HepG2 (cell line): ENCODE results near the gene DHX8. TPM values are rescaled to one million over a fixed set of nuclear protein-coding genes. Genes with fewer than 3 reads are reported as not detected.

Experiments
- CEBPZ ChIP-seq: IDR thresholded peaks from 2 replicates; pipeline ENCODE4 v1.6.1; 2012; ENCODE audit warnings: low read length, improper control_type of control experiment
- ESRRA ChIP-seq: sonication (generic); formaldehyde crosslinking; IDR thresholded peaks from 2 replicates; pipeline ENCODE4 v1.5.1; 2020; ENCODE audit warnings: mild to moderate bottlenecking, low read depth, missing genetic modification reagents
- FOSL1 ChIP-seq: sonication (generic); formaldehyde crosslinking; IDR thresholded peaks from 2 replicates; pipeline ENCODE4 v1.9.0; 2021; ENCODE audit warnings: missing genetic modification reagents, borderline replicate concordance
- ISL2 ChIP-seq: sonication (generic); formaldehyde crosslinking; IDR thresholded peaks from 2 replicates; pipeline ENCODE4 v1.5.0; 2020; ENCODE audit warnings: missing genetic modification reagents
- MEF2D ChIP-seq: sonication (generic); formaldehyde crosslinking; IDR thresholded peaks from 2 replicates; pipeline ENCODE4 v1.5.1; 2020; ENCODE audit warnings: mild to moderate bottlenecking, missing genetic modification reagents
- SIN3A ChIP-seq: IDR thresholded peaks from 2 replicates; pipeline ENCODE4 v1.6.1; 2011; ENCODE audit warnings: low read depth, mild to moderate bottlenecking, control low read depth, low read length, borderline replicate concordance
- THAP7 ChIP-seq: sonication (generic); formaldehyde crosslinking; IDR thresholded peaks from 2 replicates; pipeline ENCODE4 v1.8.1; 2023; ENCODE audit warnings: mild to moderate bottlenecking, missing genetic modification reagents
- TMF1 ChIP-seq: sonication (generic); formaldehyde crosslinking; IDR thresholded peaks from 2 replicates; pipeline ENCODE4 v1.8.1; 2022; ENCODE audit warnings: low read depth, missing genetic modification reagents
- ZBTB42 ChIP-seq: sonication (generic); formaldehyde crosslinking; IDR thresholded peaks from 2 replicates; pipeline ENCODE4 v1.5.0; 2020; ENCODE audit warnings: mild to moderate bottlenecking, missing genetic modification reagents
- ZFP82 ChIP-seq: sonication (generic); formaldehyde crosslinking; IDR thresholded peaks from 2 replicates; pipeline ENCODE4 v1.5.1; 2020; ENCODE audit warnings: mild to moderate bottlenecking, missing genetic modification reagents, borderline replicate concordance
- ZNF138 ChIP-seq: sonication (generic); formaldehyde crosslinking; IDR thresholded peaks from 2 replicates; pipeline ENCODE4 v1.5.0; 2020; ENCODE audit warnings: mild to moderate bottlenecking, low read depth, missing genetic modification reagents
- ZNF205 ChIP-seq: IDR thresholded peaks from 2 replicates; pipeline ENCODE4 v1.6.1; 2018; ENCODE audit warnings: missing biosample characterization, missing genetic modification reagents
- ZNF232 ChIP-seq: sonication (generic); formaldehyde crosslinking; IDR thresholded peaks from 2 replicates; pipeline ENCODE4 v1.4.0; 2020; ENCODE audit warnings: missing genetic modification reagents, borderline replicate concordance
- ZSCAN5A ChIP-seq: sonication (generic); formaldehyde crosslinking; IDR thresholded peaks from 2 replicates; pipeline ENCODE4 v1.8.0; 2022; ENCODE audit warnings: mild to moderate bottlenecking, missing genetic modification reagents, borderline replicate concordance
- polyA plus RNA-seq, 8 experiments: library from polyadenylated mRNA; depleted of rRNA in 3 of 8; stranded (reverse) in 7 of 8; unstranded in 1 of 8; fragments of >200 nt; fragmentation: Illumina TruSeq in 4 of 8; extraction: Trizol in 4 of 8; gene quantifications; 2 replicates each; pipeline versions ENCODE4 v1.2.1 to v1.2.3, GENCODE V29; 2011 to 2016; ENCODE audit warnings: low read depth in 4 of 8, missing spikeins in 1 of 8, mixed read lengths in 1 of 8; ENCODE audit not compliant: insufficient read depth in 1 of 8
- total RNA-seq, 5 experiments: library from RNA; depleted of rRNA; stranded (reverse); fragments of >200 nt; fragmentation: Illumina TruSeq; extraction: Trizol; gene quantifications; 2 replicates each; pipeline ENCODE4 v1.2.3, GENCODE V29; 2016; ENCODE audit warnings: low read depth in 1 of 5
- TF ChIP-seq, protein P1 (sequence below): sonication (generic); formaldehyde crosslinking; IDR thresholded peaks from 2 replicates; pipeline ENCODE4 v1.4.0; 2020; ENCODE audit warnings: mild to moderate bottlenecking, low read depth, missing genetic modification reagents
- TF ChIP-seq, protein P2 (sequence below): sonication (generic); formaldehyde crosslinking; conservative IDR thresholded peaks from 2 replicates; pipeline ENCODE4 v1.4.0; 2020; ENCODE audit warnings: missing genetic modification reagents
- TF ChIP-seq, protein P3 (sequence below): IDR thresholded peaks from 2 replicates; pipeline ENCODE4 v1.6.1; 2016; ENCODE audit warnings: mild to moderate bottlenecking

Gene DHX8
- total and polyA plus RNA-seq, 2 of the 13 experiments (the other 11 are each of a cell fraction or from before 2014, with no cell fraction given), result 24.8 to 48.9 TPM

GRCh38 chr17:43530288-43531081, 46.7 kb downstream of the DHX8 start (continued):
- TF ChIP-seq SIN3A, result no peak
- no peak for TF ChIP-seq ZNF232 (CRISPR knock-in tag)
- TF ChIP-seq THAP7, result peak; percentile 92
- TF ChIP-seq ZBTB42 (CRISPR knock-in tag), result peak; percentile 38
- TF ChIP-seq FOSL1 (CRISPR knock-in tag), result peak; percentile 47; the same call in 1 of the 2 replicates
- TF ChIP-seq TMF1, result peak; percentile 80; the same call in 1 of the 2 replicates
- 0 out of 2 replicates have a peak, but pooled peaks have one; percentile 4 for TF ChIP-seq ZNF138 (CRISPR knock-in tag)
- TF ChIP-seq, protein P1, sequence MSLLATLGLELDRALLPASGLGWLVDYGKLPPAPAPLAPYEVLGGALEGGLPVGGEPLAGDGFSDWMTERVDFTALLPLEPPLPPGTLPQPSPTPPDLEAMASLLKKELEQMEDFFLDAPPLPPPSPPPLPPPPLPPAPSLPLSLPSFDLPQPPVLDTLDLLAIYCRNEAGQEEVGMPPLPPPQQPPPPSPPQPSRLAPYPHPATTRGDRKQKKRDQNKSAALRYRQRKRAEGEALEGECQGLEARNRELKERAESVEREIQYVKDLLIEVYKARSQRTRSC (CRISPR knock-in tag), result peak; percentile 88; the same call in 1 of the 2 replicates
- peak; percentile 86; the same call in 1 of the 2 replicates for TF ChIP-seq ZSCAN5A (CRISPR knock-in tag)
- peak; percentile 93; the same call in 1 of the 2 replicates for TF ChIP-seq ZNF205
- TF ChIP-seq ESRRA (CRISPR knock-in tag), result peak; percentile 99
- peak; percentile 91 for TF ChIP-seq ZFP82 (CRISPR knock-in tag)
- TF ChIP-seq, protein P2, sequence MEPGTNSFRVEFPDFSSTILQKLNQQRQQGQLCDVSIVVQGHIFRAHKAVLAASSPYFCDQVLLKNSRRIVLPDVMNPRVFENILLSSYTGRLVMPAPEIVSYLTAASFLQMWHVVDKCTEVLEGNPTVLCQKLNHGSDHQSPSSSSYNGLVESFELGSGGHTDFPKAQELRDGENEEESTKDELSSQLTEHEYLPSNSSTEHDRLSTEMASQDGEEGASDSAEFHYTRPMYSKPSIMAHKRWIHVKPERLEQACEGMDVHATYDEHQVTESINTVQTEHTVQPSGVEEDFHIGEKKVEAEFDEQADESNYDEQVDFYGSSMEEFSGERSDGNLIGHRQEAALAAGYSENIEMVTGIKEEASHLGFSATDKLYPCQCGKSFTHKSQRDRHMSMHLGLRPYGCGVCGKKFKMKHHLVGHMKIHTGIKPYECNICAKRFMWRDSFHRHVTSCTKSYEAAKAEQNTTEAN (CRISPR knock-in tag), result peak; percentile 96
- peak; percentile 87 for TF ChIP-seq ISL2
- peak; percentile 96 for TF ChIP-seq MEF2D (CRISPR knock-in tag)
- TF ChIP-seq CEBPZ, result no peak
- TF ChIP-seq, protein P3, sequence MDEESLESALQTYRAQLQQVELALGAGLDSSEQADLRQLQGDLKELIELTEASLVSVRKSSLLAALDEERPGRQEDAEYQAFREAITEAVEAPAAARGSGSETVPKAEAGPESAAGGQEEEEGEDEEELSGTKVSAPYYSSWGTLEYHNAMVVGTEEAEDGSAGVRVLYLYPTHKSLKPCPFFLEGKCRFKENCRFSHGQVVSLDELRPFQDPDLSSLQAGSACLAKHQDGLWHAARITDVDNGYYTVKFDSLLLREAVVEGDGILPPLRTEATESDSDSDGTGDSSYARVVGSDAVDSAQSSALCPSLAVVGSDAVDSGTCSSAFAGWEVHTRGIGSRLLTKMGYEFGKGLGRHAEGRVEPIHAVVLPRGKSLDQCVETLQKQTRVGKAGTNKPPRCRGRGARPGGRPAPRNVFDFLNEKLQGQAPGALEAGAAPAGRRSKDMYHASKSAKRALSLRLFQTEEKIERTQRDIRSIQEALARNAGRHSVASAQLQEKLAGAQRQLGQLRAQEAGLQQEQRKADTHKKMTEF (CRISPR knock-in tag), result peak; percentile 100
